Measurements from ENCODE around the gene TBL1XR1.

TBL1XR1 gene

GRCh38 chr3:177197041-177197726, at the start of gene TBL1XR1:
Gene TBL1XR1, minus strand, starts transcription at chr3:177197482. Its CDS starts 132,505 bp downstream, at chr3:177064977.
- peak; percentile 75 for DNase-seq (ENCODE audit: low read depth)

DNA sequence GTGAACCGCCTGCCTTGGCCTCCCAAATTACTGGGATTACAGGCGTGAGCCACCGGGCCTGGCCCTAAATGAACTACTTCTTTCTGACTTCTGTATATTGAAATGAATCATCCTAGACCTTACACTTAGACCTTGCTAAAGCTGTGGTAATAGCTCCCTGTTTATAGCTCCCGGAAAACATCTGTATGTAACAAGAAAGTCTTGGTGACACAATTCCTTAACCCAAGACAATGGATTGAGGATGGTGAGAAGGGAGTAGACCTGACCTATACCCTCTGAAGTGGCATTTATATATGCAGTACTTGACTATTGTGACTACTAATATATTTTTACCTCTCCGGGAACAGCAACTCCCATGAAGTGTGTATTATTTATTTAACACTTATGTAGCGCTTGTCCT, 48.0 kb upstream of the TBL1XR1 start:
- DNase-seq (ENCODE audit: low read depth) = no peak

DNA sequence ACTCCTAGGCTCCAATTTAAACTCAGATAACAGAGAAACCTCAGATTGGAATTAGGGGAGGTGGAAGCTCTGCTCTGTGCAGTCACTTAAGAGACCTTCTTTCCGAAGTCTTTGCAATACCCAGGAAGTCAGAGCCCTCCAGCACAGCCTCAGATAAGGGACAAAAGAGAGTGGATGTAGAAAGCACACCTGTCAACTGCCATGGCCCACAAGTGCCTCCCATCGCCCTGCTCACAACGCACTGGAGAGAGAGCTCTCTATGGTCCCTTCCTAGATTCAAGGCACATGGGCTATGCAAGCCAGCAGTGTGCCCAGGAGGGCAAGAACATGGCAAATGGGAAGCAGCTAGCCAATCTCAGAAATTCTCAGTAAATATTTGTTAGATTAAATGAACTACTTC, 47.3 kb upstream of the TBL1XR1 start:
- DNase-seq (ENCODE audit: low read depth) = no peak

DNA sequence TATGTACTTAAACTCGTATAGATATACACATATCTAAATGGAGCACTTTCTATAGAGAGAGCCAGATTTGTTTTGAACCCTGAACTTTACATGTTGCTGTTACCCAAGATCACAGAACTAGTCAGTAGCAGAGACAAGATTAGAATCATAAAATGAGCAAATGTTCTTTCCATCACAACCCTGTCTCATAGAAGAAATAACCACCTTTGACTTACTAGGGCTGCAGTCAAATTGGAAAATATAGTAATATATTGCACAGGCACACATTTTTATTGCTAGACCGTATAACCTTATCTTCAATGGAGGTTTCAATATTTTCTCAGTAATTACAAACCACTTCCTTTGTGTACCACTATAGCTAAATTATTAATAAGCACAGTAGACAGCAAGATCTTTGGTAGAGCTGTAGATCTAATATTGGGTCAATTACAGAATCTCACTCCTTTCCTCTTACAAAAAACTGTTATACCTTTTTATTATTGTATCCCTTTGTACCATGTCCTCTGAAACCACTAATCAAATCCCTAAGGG, 41.5 kb upstream of the TBL1XR1 start:
- no peak for DNase-seq (ENCODE audit: low read depth)

- DNase-seq (ENCODE audit: low read depth) = no peak
Measured at GRCh38 chr3:177237206-177237605, 39.9 kb upstream of the TBL1XR1 start.

DNA sequence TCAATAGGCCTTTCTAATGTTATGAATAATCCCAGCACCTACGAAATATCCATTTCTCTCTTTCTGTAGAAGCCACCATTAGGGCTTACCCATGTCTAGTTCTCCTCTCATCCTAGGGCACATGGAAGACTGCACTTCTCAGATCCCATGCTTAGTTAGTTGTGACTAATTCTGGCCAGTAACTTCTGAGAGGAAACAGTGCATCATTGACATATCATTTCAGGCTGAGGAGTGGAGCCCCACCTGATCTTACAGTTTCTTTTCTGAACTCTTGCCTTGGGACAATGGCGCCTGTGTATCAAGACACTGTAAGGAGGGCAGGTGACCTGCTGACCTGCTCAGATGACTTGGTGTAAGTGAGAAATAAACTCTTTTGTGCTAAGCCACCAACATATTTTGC, 39.4 kb upstream of the TBL1XR1 start:
- no peak for DNase-seq (ENCODE audit: low read depth)

DNA sequence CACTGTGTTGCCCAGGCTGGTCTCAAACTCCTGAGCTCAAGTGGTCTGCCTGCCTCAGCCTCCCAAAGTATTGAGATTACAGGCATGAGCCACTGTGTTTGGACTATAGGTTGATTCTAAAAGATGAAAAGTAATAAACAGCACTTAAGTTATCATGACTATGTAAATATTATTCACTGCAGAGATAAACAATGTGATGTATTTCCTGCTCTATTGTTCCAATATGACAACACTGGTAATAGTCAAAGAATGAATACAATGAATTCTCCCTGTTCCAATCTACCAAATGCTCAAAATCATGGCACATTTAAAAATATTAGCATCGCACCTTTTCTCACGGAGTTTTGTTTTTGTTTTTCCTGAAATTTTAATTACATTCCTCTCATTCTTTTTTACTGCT, 36.8 kb upstream of the TBL1XR1 start:
- DNase-seq (ENCODE audit: low read depth) = no peak

- DNase-seq (ENCODE audit: low read depth) = no peak
Measured at GRCh38 chr3:177231242-177231641, 34.0 kb upstream of the TBL1XR1 start.

DNA sequence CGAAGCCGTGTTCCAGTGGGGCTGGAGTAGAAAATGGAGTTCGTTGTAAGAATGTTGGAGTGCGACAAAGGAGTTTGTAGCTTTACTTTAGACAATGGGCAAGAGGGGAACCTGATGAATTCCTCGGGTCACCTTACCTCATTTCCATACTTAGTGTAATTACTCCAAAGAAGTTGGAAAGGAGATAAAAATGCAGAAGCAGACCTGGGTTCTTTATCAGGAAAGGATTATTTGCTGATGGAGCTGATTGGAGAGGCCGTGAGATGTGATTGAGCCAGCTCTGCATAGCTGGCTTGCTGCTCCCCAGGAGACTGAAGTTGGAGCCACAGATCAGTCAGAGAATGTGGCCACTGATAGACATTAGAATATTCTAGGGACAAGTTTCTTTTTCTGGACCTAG, 33.4 kb upstream of the TBL1XR1 start:
- DNase-seq (ENCODE audit: low read depth) = no peak

GRCh38 chr3:177229791-177230190, 32.5 kb upstream of the TBL1XR1 start:
- no peak for DNase-seq (ENCODE audit: low read depth)

GRCh38 chr3:177228601-177229190, 31.4 kb upstream of the TBL1XR1 start:
- DNase-seq (ENCODE audit: low read depth) = no peak

DNA sequence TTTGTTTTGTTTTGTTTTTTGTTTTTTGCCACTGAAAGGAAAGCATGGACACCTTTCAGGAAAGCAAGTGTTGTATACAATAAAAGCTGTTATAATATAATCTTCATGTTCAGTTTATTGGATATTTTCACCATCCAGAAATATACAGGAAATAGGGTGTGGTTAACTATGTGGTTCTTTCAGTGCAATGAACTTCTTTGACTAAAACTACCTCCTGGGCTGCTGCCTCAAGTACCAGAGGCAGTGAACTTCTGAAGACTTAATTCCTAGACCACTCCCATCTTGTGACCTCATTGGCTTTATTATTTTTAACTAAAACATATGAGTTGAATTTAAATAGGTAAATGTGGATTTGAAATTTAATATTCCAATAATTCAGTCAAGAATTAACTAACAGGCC, 27.1 kb upstream of the TBL1XR1 start:
- no peak for DNase-seq (ENCODE audit: low read depth)

DNA sequence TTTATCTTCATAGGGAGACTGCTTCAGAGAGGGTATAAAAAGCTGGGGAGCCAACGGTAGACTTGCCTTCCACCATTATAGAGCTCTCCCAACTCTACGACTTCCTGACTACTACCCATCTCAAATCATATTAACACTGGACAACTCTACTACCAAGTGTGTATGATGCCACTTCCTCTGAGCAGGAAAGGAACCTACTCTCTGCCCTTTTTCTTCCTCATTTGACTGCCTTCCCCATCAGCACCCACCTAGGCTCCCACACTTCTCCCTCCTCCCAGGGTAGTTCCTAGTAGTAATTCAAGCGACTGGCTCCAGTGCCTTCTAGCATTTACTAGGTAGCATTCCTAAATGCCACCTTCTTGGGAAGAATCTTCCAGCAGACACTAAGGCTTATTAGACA, 24.5 kb upstream of the TBL1XR1 start:
- no peak for DNase-seq (ENCODE audit: low read depth)

GRCh38 chr3:177220136-177220974, 23.1 kb upstream of the TBL1XR1 start:
- no peak for DNase-seq (ENCODE audit: low read depth)

DNA sequence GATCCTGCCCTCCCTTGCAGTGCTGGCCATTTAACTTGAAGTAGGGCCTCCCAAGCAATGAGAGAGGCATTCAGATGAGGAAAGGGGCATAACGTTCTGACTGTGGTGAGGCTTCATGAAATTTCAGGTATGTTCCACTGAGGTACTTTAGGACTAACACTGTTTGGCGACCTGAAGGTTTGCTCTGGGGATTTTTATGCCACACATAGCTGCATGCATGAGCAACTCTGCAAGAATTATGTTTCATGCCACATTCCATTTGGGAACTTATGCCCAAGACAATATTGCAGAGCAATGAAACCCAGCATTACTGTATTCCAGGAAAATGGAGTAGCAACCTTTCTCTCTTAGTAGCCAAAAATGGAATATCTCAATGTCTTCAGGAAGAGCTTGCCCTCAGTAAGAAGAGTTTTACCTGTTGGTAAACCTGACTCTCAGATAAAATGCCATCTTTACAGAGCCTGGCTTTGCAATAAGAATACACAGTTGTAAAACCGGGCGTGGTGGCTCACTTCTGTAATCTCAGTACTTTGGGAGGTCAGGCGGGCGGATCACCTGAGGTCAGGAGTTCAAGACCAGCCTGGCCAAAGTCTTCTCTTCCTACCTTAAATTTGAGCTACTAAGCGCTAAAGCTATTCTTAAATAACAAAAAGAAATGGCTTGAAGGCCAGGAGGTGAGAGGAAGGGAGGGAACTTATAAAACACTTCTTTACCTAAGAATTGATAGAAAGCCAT, 16.7 kb upstream of the TBL1XR1 start:
- no peak for DNase-seq (ENCODE audit: low read depth)

- no peak for DNase-seq (ENCODE audit: low read depth)
Measured at GRCh38 chr3:177212756-177213155, 15.5 kb upstream of the TBL1XR1 start.

GRCh38 chr3:177212278-177212610, 15.0 kb upstream of the TBL1XR1 start:
- no peak for DNase-seq (ENCODE audit: low read depth)

GRCh38 chr3:177211503-177212277, 14.4 kb upstream of the TBL1XR1 start:
- no peak for DNase-seq (ENCODE audit: low read depth)

GRCh38 chr3:177210744-177211502, 13.6 kb upstream of the TBL1XR1 start:
- no peak for DNase-seq (ENCODE audit: low read depth)

DNA sequence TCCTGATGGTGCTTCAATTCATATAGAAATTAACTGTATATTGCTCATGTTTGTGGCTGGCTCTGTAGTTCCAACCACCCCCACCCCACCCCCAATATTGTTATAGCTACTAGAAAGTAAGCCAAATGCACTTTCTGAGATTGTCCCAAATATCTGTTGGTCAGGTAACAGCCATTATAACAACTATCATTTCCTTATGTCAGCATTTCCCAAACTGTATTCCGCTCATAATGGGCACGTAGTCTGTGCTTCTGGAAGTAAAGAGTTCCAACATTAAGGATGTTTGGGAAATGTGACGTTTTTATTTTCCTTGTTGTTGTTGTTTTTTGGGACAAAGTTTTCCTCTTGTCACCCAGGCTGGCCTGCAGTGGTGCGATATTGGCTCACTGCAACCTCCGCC, 12.2 kb upstream of the TBL1XR1 start:
- DNase-seq (ENCODE audit: low read depth) = no peak

DNA sequence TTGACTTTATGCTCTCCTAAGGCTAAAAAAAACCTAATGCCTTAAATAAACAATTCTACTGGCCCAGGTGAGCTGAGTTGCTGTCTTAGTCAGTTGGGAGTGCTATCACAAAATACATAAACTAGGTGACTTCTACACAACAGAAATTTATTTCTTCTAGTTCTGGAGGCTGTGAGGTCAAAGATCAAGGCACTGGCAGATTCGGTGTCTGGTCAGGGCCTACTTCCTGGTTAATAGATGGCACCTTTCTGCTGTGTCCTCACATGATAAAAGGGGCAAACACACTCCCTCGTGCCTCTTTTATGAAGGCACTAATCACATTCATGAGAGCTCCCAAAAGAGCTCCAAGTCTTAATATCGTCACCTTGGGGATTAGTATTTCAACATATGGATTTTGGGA, 11.5 kb upstream of the TBL1XR1 start:
- no peak for DNase-seq (ENCODE audit: low read depth)

Data from activated T-cell treated with anti-CD3 and anti-CD28 coated beads for 24 hours (primary cell).